Measurements from ENCODE around the gene SNRK. TPM values are rescaled to one million over a fixed set of nuclear protein-coding genes. Genes with fewer than 3 reads are reported as not detected.
"Not testable (repeated sequence)": the region's sequence is repeated elsewhere in the genome, so short reads cannot be mapped to it uniquely, and the experiment has no call there.

Gene SNRK
- polyA plus RNA-seq, 1 donor, result 30.4 TPM

- no peak for DNase-seq (ENCODE audit: low read depth)
Measured at GRCh38 chr3:43345877-43346276, 59.5 kb downstream of the SNRK start.

- no peak for DNase-seq (ENCODE audit: low read depth)
Measured at GRCh38 chr3:43346978-43347749, 60.8 kb downstream of the SNRK start.

- DNase-seq (ENCODE audit: low read depth), result no peak
Measured at GRCh38 chr3:43347774-43348173, 61.4 kb downstream of the SNRK start.

DNA sequence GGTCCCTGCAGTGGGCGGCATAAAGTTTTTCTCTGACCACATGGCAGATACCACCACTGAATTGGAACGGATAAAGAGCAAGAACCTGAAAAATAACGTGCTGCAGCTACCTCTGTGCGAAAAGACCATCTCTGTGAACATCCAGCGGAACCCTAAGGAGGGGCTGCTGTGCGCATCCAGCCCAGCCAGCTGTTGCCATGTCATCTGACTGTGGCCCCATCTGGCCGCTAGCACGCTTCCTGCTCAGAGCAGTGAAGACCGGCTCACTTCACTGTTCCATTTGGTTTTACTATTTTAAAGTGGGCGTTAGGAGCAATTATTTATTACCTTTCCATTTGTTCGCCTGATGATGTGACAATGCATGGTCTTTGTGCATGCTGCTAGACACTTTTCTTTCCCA, 62.0 kb downstream of the SNRK start:
- no peak for DNase-seq (ENCODE audit: low read depth)

- no peak for DNase-seq (ENCODE audit: low read depth)
Measured at GRCh38 chr3:43348852-43349574, 62.7 kb downstream of the SNRK start.

GRCh38 chr3:43349716-43350115, 63.4 kb downstream of the SNRK start:
- no peak for DNase-seq (ENCODE audit: low read depth)

DNA sequence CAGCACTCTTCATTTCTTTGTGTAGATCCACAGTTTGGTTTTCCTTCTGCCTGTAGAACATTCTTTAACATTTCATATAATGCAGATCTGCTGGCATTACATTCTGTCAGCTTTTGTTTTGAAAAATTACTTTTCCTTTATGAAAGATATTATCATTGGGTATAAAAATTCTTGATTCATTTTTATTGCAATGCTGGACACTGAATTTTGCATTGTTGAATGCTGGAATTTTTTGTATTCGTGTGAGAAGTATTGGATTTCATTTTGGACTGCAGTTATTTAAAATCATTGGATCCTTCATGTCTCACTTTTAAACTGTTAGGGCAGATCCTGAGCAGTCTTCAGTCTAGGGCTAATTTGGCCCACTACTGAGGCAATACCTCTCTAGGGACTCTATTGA, 67.1 kb downstream of the SNRK start:
- DNase-seq (ENCODE audit: low read depth), result no peak

- DNase-seq (ENCODE audit: low read depth), result no peak
Measured at GRCh38 chr3:43353923-43354670, 67.8 kb downstream of the SNRK start.

DNA sequence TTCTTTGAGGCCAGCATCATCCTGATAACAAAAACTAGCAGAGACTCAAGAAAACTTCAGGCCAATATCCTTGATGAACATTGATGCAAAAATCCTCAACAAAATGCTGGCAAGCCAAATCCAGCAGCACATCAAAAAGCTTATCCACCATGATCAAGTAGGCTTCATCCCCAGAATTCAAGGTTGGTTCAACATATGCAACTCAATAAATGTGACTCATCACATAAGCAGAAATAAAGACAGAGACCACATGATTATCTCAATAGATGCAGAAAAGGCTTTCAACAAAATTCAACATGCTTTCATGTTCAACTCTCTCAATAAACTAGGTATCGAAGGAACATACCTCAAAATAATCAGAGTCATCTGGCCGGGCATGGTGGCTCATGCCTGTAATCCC, 69.7 kb downstream of the SNRK start:
- DNase-seq (ENCODE audit: low read depth), result not testable (repeated sequence)

- no peak for DNase-seq (ENCODE audit: low read depth)
Measured at GRCh38 chr3:43361077-43361476, 74.7 kb downstream of the SNRK start.

GRCh38 chr3:43362183-43362582, 75.8 kb downstream of the SNRK start:
- DNase-seq (ENCODE audit: low read depth), result no peak

GRCh38 chr3:43362961-43363360, 76.6 kb downstream of the SNRK start:
- no peak for DNase-seq (ENCODE audit: low read depth)

DNA sequence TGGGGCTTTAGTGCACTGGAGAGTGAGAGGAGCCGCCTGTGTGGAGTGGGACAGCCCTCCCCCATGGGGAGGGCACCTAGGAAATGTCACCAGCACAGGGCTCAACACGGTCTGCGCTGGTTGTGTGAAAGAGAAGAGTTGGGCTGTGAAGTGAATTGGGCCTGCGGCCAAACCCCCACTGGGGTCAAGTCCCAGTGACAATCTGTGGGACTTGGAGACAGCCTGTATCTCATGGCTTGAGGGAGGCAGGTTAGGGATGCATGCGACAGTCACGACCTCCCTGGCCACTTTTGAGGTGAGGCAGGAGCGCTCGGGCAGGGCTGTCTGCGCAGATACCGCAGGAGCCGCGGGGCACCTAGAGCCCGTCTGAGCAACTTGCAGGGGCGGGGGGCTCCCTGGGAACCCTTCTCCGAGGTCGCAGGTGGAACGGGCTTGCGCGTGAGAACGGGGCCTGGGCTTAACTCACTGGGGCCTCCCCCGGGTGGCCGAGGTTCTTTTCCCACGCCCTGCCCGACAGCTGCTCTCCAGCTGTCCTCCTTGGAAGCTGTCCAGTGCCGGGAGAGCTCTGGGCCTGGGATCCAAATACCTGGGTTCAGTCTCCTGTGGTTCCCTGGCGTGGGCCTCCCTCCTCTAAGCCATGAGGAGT, 77.4 kb downstream of the SNRK start:
- no peak for DNase-seq (ENCODE audit: low read depth)

DNA sequence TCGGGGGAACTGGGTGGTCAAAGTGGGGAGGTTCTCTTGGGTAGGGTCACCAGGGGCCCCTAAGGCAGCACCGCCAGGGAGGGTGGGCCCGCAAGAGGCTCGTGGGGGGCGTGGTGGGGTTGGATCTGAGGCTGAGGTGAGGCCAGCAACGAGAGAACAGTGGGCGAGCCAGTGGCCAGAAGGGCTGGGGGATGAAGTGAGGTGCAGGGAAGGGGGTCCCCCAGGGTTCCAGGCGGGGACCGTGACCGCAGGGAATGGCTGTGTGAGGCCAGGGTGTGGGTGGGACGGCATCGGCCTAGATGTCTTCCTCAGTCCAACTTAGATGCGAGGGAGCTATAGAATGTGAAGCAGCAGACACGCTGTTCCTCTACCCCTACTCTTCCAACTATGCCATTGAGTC, 78.2 kb downstream of the SNRK start:
- DNase-seq (ENCODE audit: low read depth), result no peak

- no peak for DNase-seq (ENCODE audit: low read depth)
Measured at GRCh38 chr3:43364926-43365325, 78.6 kb downstream of the SNRK start.

- no peak for DNase-seq (ENCODE audit: low read depth)
Measured at GRCh38 chr3:43365601-43366305, 79.4 kb downstream of the SNRK start.

GRCh38 chr3:43366481-43366880, 80.1 kb downstream of the SNRK start:
- no peak for DNase-seq (ENCODE audit: low read depth)

DNA sequence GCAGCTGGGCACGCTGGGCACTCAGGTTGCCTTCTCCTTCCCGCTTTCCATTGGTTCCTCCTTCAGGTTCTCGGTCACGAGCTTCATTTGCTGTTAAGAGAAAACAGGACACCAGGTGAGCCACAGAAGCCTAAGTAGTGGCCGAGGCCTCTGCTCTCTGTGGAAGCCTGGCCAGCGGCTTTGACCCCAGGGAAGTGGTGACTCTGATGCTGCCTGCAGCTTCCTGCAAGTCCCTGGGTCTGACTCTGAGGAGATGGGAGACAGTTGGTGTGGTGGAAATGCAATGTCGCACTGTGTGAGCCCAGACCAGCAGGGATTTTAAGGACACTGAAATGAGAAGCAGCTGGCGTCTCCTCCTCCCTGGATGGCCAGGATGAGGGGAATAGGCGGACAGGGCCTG, 80.5 kb downstream of the SNRK start:
- DNase-seq (ENCODE audit: low read depth), result no peak

- DNase-seq (ENCODE audit: low read depth), result no peak
Measured at GRCh38 chr3:43369404-43370292, 83.3 kb downstream of the SNRK start.

- no peak for DNase-seq (ENCODE audit: low read depth)
Measured at GRCh38 chr3:43370293-43370980, 84.1 kb downstream of the SNRK start.
